Measurements from ENCODE around the gene CTDSP1.
A peak's percentile ranks its signal among the peaks of the same experiment; 100 is the strongest.

Gene CTDSP1

DNA sequence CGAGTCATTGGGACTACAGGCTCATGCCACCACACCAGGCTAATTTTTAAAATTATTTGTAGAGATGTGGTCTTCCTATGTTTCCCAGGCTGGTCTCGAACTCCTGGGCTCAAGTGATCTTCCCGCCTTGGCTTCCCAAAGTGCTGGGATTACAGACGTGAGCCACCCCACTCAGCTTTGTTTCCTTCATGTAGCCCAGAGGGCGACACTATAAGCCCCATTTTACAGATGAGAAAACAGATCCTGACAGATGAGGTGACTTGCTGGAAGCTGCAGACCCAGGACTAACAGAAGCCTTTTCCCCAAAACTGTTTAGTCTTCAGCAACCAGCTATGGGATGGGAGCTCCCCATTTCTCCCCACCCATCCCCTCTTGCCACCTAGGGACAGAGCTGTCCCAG lies 7.2 kb upstream of the CTDSP1 start:
- H3K4me3 ChIP-seq (ENCODE audit: low read depth, low read length), result no peak overlapping the region

GRCh38 chr2:218392891-218393462 lies 6.7 kb upstream of the CTDSP1 start:
- TF ChIP-seq, protein P1, sequence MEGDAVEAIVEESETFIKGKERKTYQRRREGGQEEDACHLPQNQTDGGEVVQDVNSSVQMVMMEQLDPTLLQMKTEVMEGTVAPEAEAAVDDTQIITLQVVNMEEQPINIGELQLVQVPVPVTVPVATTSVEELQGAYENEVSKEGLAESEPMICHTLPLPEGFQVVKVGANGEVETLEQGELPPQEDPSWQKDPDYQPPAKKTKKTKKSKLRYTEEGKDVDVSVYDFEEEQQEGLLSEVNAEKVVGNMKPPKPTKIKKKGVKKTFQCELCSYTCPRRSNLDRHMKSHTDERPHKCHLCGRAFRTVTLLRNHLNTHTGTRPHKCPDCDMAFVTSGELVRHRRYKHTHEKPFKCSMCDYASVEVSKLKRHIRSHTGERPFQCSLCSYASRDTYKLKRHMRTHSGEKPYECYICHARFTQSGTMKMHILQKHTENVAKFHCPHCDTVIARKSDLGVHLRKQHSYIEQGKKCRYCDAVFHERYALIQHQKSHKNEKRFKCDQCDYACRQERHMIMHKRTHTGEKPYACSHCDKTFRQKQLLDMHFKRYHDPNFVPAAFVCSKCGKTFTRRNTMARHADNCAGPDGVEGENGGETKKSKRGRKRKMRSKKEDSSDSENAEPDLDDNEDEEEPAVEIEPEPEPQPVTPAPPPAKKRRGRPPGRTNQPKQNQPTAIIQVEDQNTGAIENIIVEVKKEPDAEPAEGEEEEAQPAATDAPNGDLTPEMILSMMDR (IDR thresholded peaks at IDR 0.05; ENCODE audit: low read depth, low read length), result no peak
- H3K4me3 ChIP-seq (ENCODE audit: low read depth, low read length), result no peak overlapping the region

More for the DNA sequence above, 7.2 kb upstream of the CTDSP1 start:
- TF ChIP-seq, protein P1 (IDR thresholded peaks at IDR 0.05; ENCODE audit: low read depth, low read length), result no peak

- TF ChIP-seq, protein P1 (IDR thresholded peaks at IDR 0.05; ENCODE audit: low read depth, low read length), result no peak
- H3K4me3 ChIP-seq (ENCODE audit: low read depth, low read length), result no peak overlapping the region
Observed at GRCh38 chr2:218393750-218394290, 5.8 kb upstream of the CTDSP1 start.

DNA sequence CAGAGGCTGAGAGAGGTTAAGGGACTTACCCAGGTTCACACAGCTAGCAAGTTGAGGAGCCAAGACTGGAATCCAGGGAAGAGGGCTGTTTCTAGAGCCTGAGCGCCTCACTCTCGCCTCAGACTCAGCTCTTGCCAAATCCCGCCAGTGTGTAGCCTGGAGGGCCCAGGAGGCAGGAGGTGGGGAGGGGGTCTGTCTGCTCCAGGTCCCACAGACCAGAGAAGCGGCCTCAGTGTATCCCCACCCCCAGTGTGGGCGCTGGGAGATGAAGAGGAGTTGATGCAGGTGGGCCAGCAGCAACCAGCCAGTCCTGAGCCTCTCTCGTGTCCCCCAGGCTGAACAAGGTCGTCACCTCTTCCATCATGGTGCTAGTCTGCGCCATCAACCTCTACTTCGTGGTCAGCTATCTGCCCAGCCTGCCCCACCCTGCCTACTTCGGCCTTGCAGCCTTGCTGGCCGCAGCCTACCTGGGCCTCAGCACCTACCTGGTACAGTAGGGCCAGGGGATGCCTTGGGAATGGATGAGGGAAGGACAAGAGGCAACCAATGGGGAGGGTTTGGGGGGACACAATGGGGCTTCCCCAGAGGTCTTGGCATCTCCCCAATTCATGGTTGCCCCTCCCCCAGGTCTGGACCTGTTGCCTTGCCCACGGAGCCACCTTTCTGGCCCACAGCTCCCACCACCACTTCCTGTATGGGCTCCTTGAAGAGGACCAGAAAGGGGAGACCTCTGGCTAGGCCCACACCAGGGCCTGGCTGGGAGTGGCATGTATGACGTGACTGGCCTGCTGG lies 5.2 kb upstream of the CTDSP1 start:
- TF ChIP-seq, protein P1 (IDR thresholded peaks at IDR 0.05; ENCODE audit: low read depth, low read length), result no peak
- no peak overlapping the region for H3K4me3 ChIP-seq (ENCODE audit: low read depth, low read length)

GRCh38 chr2:218395090-218395444 lies 4.6 kb upstream of the CTDSP1 start:
- TF ChIP-seq, protein P1 (IDR thresholded peaks at IDR 0.05; ENCODE audit: low read depth, low read length), result no peak
- H3K4me3 ChIP-seq (ENCODE audit: low read depth, low read length), result no peak overlapping the region

DNA sequence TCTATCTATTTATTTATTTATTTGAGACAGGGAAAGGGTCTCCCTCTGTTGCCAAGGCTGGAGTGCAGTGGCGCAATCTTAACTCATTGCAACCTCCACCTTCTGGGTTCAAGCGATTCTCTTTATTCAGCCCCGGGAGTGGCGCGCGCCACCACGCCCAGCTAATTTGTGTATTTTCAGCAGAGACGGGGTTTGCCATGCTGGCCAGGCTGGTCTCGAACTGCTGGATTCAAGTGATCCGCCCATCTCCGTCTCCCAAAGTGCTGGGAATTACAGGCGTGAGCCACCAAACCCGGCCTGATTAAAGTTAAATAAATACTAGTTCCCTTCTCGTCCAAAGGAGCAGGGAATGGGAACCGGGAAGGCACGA lies 4.2 kb upstream of the CTDSP1 start:
- H3K4me3 ChIP-seq (ENCODE audit: low read depth, low read length), result peak overlapping the region; percentile 78
- TF ChIP-seq, protein P1 (IDR thresholded peaks at IDR 0.05; ENCODE audit: low read depth, low read length), result no peak

Data from WI38 (cell line).